H1 (cell line): ENCODE results near the gene FGF14. TPM values are rescaled to one million over a fixed set of nuclear protein-coding genes. Genes with fewer than 3 reads are reported as not detected.

Experiments used
- CTCF ChIA-PET: fragments of 300-600 bp; sonication (Branson Sonifier 250); formaldehyde crosslinking; loops from one replicate; lab custom pipeline; 2021; ENCODE audit not compliant: partially characterized antibody; lab: Charles Lee
- POLR2A ChIA-PET: fragments of 300-600 bp; sonication (Branson Sonifier 250); formaldehyde crosslinking; loops from one replicate; lab custom pipeline; 2021; ENCODE audit warnings: inconsistent platforms; ENCODE audit not compliant: partially characterized antibody; lab: Charles Lee
- DNase-seq, 2 experiments: peaks; one replicate each; pipeline versions ENCODE4 v3.0.0 to v3.0.0-alpha.2; 2010 to 2022; ENCODE audit warnings: low spot score in 2 of 2, low read depth in 1 of 2, mixed read lengths in 1 of 2
- FAIRE-seq: peaks from 2 replicates; lab custom pipeline; 2011; peaks lifted over from hg19 to GRCh38; lab: Jason Lieb, UNC
- H2AFZ ChIP-seq: 2 replicates; pipeline ENCODE4 v1.8.1; 2012; ENCODE audit warnings: low read length, inconsistent platforms
- H2AK5ac ChIP-seq: 2 replicates; pipeline ENCODE4 v1.6.1; 2013; ENCODE audit warnings: low read depth, low read length
- H2BK120ac ChIP-seq: replicated peaks from 2 replicates; pipeline ENCODE3; 2013; ENCODE audit warnings: low read depth, low read length, inconsistent platforms
- H2BK12ac ChIP-seq: 2 replicates; pipeline ENCODE4 v1.6.1; 2013; ENCODE audit warnings: low read depth, low read length
- H2BK15ac ChIP-seq: 2 replicates; pipeline ENCODE4 v1.6.1; 2013; ENCODE audit warnings: low read length
- H2BK20ac ChIP-seq: 2 replicates; pipeline ENCODE4 v1.6.1; 2013; ENCODE audit warnings: low read length
- H2BK5ac ChIP-seq: 2 replicates; pipeline ENCODE4 v1.6.1; 2013; ENCODE audit warnings: low read depth, low read length
- H3K14ac ChIP-seq: 2 replicates; pipeline ENCODE4 v1.6.1; 2013; ENCODE audit warnings: inconsistent platforms; ENCODE audit not compliant: insufficient read length
- H3K18ac ChIP-seq: 2 replicates; pipeline ENCODE4 v1.6.1; 2013; ENCODE audit warnings: low read length; ENCODE audit errors: extremely low read depth
- H3K23ac ChIP-seq: 2 replicates; pipeline ENCODE4 v1.6.1; 2013; ENCODE audit warnings: inconsistent platforms; ENCODE audit not compliant: insufficient read length
- H3K23me2 ChIP-seq: 2 replicates; pipeline ENCODE4 v1.6.1; 2013; ENCODE audit warnings: low read depth, low read length
- H3K27ac ChIP-seq: 2 replicates; pipeline ENCODE4 v1.6.1; 2011; ENCODE audit warnings: low read depth, low read length, inconsistent platforms
- H3K27me3 ChIP-seq, 4 experiments: replicated peaks in 1 of 4; 1 replicate in 1 of 4; 2 replicates in 3 of 4; pipeline versions ENCODE4 v1.6.1 to v1.8.1; 2011 to 2013; ENCODE audit warnings: low read length in 3 of 4, mild to moderate bottlenecking in 3 of 4, inconsistent platforms in 2 of 4, mixed read lengths in 2 of 4, moderate library complexity in 1 of 4; ENCODE audit not compliant: control insufficient read depth in 3 of 4, insufficient read depth in 3 of 4; ENCODE audit errors: extremely low read depth in 1 of 4
- H3K36me3 ChIP-seq, 4 experiments: 2 replicates each; pipeline versions ENCODE4 v1.6.1 to v1.8.1; 2011 to 2013; ENCODE audit warnings: mild to moderate bottlenecking in 4 of 4, low read length in 3 of 4, moderate library complexity in 2 of 4, control low read depth in 1 of 4, inconsistent platforms in 1 of 4; ENCODE audit not compliant: insufficient read depth in 4 of 4, control insufficient read depth in 2 of 4
- H3K4ac ChIP-seq: replicated peaks from 2 replicates; pipeline ENCODE3; 2013; ENCODE audit warnings: low read length, low read depth, mixed read lengths, inconsistent platforms; ENCODE audit not compliant: insufficient read length
- H3K4me1 ChIP-seq, 4 experiments: replicated peaks in 1 of 4; 1 replicate in 1 of 4; 2 replicates in 3 of 4; pipeline versions ENCODE4 v1.6.1 to v1.8.1; 2011 to 2013; ENCODE audit warnings: low read length in 3 of 4, inconsistent platforms in 2 of 4, mixed read lengths in 1 of 4; ENCODE audit not compliant: insufficient read depth in 4 of 4, control insufficient read depth in 3 of 4
- H3K4me2 ChIP-seq, 2 experiments: 2 replicates each; pipeline versions ENCODE4 v1.6.1 to v1.8.1; 2011 to 2013; ENCODE audit warnings: low read depth in 2 of 2, low read length in 2 of 2, control low read depth in 1 of 2, inconsistent platforms in 1 of 2, mild to moderate bottlenecking in 1 of 2; ENCODE audit not compliant: insufficient read depth in 1 of 2
- H3K4me3 ChIP-seq, 4 experiments: fragments of 200-600, 300-600 bp in 1 of 4; sonication (generic), shearing (Covaris generic), sonication (Bioruptor Twin) in 1 of 4; 2 replicates each; pipeline versions ENCODE4 v1.5.1 to v1.8.1; 2011 to 2016; ENCODE audit warnings: low read length in 4 of 4, low read depth in 3 of 4, control low read depth in 2 of 4, inconsistent platforms in 2 of 4, mild to moderate bottlenecking in 2 of 4, mixed read lengths in 1 of 4, moderate library complexity in 1 of 4; ENCODE audit not compliant: insufficient read depth in 2 of 4; ENCODE audit errors: extremely low read depth in 1 of 4
- H3K56ac ChIP-seq: replicated peaks from 2 replicates; pipeline ENCODE3; 2013; ENCODE audit warnings: low read depth, mild to moderate bottlenecking, mixed read lengths, low read length, inconsistent platforms; ENCODE audit not compliant: insufficient read length
- H3K79me1 ChIP-seq: 2 replicates; pipeline ENCODE4 v1.6.1; 2013; ENCODE audit warnings: low read depth, low read length, control low read depth
- H3K79me2 ChIP-seq, 2 experiments: 2 replicates each; pipeline versions ENCODE4 v1.6.1 to v1.8.1; 2012 to 2013; ENCODE audit warnings: low read length in 2 of 2, mild to moderate bottlenecking in 2 of 2, inconsistent platforms in 1 of 2; ENCODE audit not compliant: insufficient read depth in 2 of 2, control insufficient read depth in 1 of 2
- H3K9ac ChIP-seq, 4 experiments: replicated peaks in 1 of 4; 1 replicate in 1 of 4; 2 replicates in 3 of 4; pipeline versions ENCODE4 v1.6.1 to v1.8.1; 2011 to 2013; ENCODE audit warnings: low read depth in 3 of 4, low read length in 3 of 4, control low read depth in 2 of 4, mild to moderate bottlenecking in 2 of 4, moderate library complexity in 2 of 4, inconsistent platforms in 1 of 4; ENCODE audit errors: extremely low read depth in 1 of 4
- H3K9me3 ChIP-seq, 2 experiments: 2 replicates each; pipeline versions ENCODE4 v1.6.1 to v1.8.1; 2012 to 2013; ENCODE audit warnings: mild to moderate bottlenecking in 2 of 2, moderate library complexity in 2 of 2, control low read depth in 1 of 2, inconsistent platforms in 1 of 2, low read depth in 1 of 2, low read length in 1 of 2, mixed read lengths in 1 of 2; ENCODE audit not compliant: insufficient read depth in 2 of 2
- H4K20me1 ChIP-seq, 2 experiments: replicated peaks in 1 of 2; 2 replicates each; pipeline versions ENCODE3 to v1.8.1; 2011 to 2013; ENCODE audit warnings: inconsistent platforms in 2 of 2, low read length in 2 of 2, mild to moderate bottlenecking in 1 of 2; ENCODE audit not compliant: insufficient read depth in 2 of 2, control insufficient read depth in 1 of 2
- H4K5ac ChIP-seq: 2 replicates; pipeline ENCODE4 v1.6.1; 2013; ENCODE audit warnings: low read length, low read depth, mixed read lengths, inconsistent platforms; ENCODE audit not compliant: insufficient read length
- H4K8ac ChIP-seq: 2 replicates; pipeline ENCODE4 v1.8.0; 2013; ENCODE audit warnings: mild to moderate bottlenecking, moderate library complexity, low read length, inconsistent platforms; ENCODE audit not compliant: insufficient read depth; ENCODE audit errors: extremely low read depth
- H4K91ac ChIP-seq: replicated peaks from 2 replicates; pipeline ENCODE3; 2013; ENCODE audit warnings: low read length, mixed read lengths, inconsistent platforms; ENCODE audit not compliant: insufficient read length
- GTF2F1 ChIP-seq: IDR thresholded peaks from 2 replicates; pipeline ENCODE4 v1.6.1; 2012; ENCODE audit warnings: low read depth, low read length, improper control_type of control experiment, borderline replicate concordance
- YY1 ChIP-seq: IDR thresholded peaks from 2 replicates; pipeline ENCODE4 v1.6.1; 2011; ENCODE audit warnings: low read depth, mild to moderate bottlenecking, low read length
- polyA plus RNA-seq, 7 experiments: library from polyadenylated mRNA; depleted of rRNA in 3 of 7; stranded (reverse) in 5 of 7; unstranded in 2 of 7; fragments of >200 nt in 5 of 7; fragments of 200-250 nt in 2 of 7; gene quantifications; 1 replicate in 5 of 7; 2 replicates in 1 of 7; 4 replicates in 1 of 7; pipeline versions ENCODE4 v1.2.1 to v1.2.3, GENCODE V29; 2011 to 2013; ENCODE audit warnings: missing spikeins in 2 of 7, mixed read lengths in 2 of 7
- total RNA-seq: library from RNA; stranded (reverse); fragmentation: NEBNext Ultra II Directional; extraction: Animal tissue kit (Norgen Biotek cat#: 25700); gene quantifications from 2 replicates; pipeline ENCODE4 v1.2.1, GENCODE V29; 2021

FGF14 gene
- total and polyA plus RNA-seq, 2 of the 8 experiments (the other 6 are each of a cell fraction or from before 2014, with no cell fraction given): 0.05 to 0.58 TPM

DNA sequence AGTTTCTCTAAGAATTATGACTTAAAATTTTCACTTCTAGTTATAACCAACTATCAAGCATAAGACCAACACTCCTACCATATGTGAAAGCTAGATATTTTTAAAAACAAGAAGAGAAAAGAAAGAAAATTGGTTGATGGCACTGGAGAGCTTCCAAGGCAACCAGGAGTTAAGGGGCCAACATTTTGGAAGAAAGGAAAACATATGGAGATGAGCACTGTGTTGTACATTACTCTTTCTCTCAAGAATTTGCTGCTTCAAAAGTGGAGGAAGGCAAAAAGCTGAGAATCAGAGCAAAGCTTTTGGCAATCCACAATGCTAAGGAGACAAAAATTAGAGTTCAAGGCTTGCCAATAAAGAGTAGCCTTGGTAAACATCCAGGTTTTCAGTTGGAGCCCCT lies 503.2 kb downstream of the FGF14 start:
- DNase-seq: no peak
- Histone ChIP-seq H2BK120ac (no peak overlapping the region), H3K4me1 (no peaks in the 10 kb centered on the region), H2BK12ac (no peak overlapping the region), H3K79me1 (no peaks in the 10 kb centered on the region), H2AFZ (no peak overlapping the region), H4K91ac (no peak overlapping the region), H3K9ac (no peak overlapping the region), H3K4ac (no peak overlapping the region), H3K14ac (no peak overlapping the region), H2BK15ac (no peak overlapping the region), H3K9me3 (no peaks in the 10 kb centered on the region), H3K4me2 (no peak overlapping the region), H4K5ac (no peak overlapping the region), H2BK20ac (no peak overlapping the region), H3K18ac (no peak overlapping the region), H3K36me3 (no peaks in the 10 kb centered on the region), H3K79me2 (no peaks in the 10 kb centered on the region), H3K23me2 (no peaks in the 10 kb centered on the region; the same call in 1 of the 2 replicates), H4K8ac (no peak overlapping the region), H3K23ac (no peak overlapping the region)
- POLR2A ChIA-PET: no interaction called here
- FAIRE-seq: no peak
- no peak for TF ChIP-seq YY1
- no peak for TF ChIP-seq GTF2F1
- TF ChIP-seq, all 59 proteins: peak for 0
- CTCF ChIA-PET: interaction anchor here (0.6 to 1.1 kb wide), 5 partner anchors 12 to 141 kb away, joined by 3 to 4 read pairs (median 4); no protein-coding TSS in a partner anchor
- Histone ChIP-seq H3K56ac (no peak overlapping the region), H3K27me3 (no peaks in the 10 kb centered on the region), H3K4me3 (no peak overlapping the region), H2AK5ac (no peak overlapping the region), H2BK5ac (no peak overlapping the region), H4K20me1 (no peaks in the 10 kb centered on the region), H3K27ac (no peak overlapping the region)
